ENCODE results near the gene LRIG3. TPM values are rescaled to one million over a fixed set of nuclear protein-coding genes. Genes with fewer than 3 reads are reported as not detected.

LRIG3 gene
- total and polyA plus RNA-seq, 9 of the 15 experiments (the other 6 are each of a cell fraction or from before 2014, with no cell fraction given): 0.18 TPM; not detected in 8

DNA sequence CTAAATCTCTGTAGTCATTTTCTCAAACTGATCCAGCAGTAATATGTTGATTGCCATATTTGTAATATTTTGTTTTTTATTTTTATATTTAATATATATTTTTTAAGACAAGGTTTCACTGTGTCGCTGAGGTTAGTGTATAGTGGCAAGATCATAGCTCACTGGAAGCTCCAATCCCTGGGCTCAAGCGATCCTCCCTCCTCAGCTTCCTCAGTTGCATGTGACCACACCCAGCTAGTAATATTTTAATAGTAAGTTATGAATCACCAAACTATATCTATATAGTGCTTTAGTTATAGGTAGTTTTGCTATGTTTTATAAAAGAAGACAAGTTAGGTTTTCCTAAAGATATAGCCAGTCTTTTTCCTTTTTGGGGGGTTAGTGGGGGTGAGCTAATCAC is 22.0 kb upstream of the LRIG3 start:
- in situ Hi-C loops (cut with MboI) (no loop called here), intact Hi-C loops (cut with micrococcal nuclease) (no loop called here)
- H3K36me3 ChIP-seq (ENCODE audit: control insufficient read depth, insufficient read depth, low read length): no peaks in the 10 kb centered on the region
- H3K4me2 ChIP-seq (ENCODE audit: insufficient read depth, low read length): no peak overlapping the region
- CTCF ChIA-PET (ENCODE audit: low intra/inter-chr PET ratio): no interaction called here
- no peak for TF ChIP-seq TBP (optimal IDR thresholded peaks at IDR 0.05; ENCODE audit: low read depth, low read length)
- TF ChIP-seq NFIC (IDR thresholded peaks at IDR 0.05): no peak
- TF ChIP-seq ZNF224 (CRISPR knock-in tag; IDR thresholded peaks at IDR 0.05): no peak
- TF ChIP-seq, protein P1, sequence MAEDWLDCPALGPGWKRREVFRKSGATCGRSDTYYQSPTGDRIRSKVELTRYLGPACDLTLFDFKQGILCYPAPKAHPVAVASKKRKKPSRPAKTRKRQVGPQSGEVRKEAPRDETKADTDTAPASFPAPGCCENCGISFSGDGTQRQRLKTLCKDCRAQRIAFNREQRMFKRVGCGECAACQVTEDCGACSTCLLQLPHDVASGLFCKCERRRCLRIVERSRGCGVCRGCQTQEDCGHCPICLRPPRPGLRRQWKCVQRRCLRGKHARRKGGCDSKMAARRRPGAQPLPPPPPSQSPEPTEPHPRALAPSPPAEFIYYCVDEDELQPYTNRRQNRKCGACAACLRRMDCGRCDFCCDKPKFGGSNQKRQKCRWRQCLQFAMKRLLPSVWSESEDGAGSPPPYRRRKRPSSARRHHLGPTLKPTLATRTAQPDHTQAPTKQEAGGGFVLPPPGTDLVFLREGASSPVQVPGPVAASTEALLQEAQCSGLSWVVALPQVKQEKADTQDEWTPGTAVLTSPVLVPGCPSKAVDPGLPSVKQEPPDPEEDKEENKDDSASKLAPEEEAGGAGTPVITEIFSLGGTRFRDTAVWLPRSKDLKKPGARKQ (CRISPR knock-in tag; IDR thresholded peaks at IDR 0.05): no peak
- TF ChIP-seq ZBTB8A (IDR thresholded peaks at IDR 0.05; ENCODE audit: partially characterized antibody): no peak
- TF ChIP-seq PHB2 (IDR thresholded peaks at IDR 0.05; ENCODE audit: low read depth): no peak
- TF ChIP-seq, protein P2, sequence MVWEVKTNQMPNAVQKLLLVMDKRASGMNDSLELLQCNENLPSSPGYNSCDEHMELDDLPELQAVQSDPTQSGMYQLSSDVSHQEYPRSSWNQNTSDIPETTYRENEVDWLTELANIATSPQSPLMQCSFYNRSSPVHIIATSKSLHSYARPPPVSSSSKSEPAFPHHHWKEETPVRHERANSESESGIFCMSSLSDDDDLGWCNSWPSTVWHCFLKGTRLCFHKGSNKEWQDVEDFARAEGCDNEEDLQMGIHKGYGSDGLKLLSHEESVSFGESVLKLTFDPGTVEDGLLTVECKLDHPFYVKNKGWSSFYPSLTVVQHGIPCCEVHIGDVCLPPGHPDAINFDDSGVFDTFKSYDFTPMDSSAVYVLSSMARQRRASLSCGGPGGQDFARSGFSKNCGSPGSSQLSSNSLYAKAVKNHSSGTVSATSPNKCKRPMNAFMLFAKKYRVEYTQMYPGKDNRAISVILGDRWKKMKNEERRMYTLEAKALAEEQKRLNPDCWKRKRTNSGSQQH (CRISPR knock-in tag; IDR thresholded peaks at IDR 0.05): no peak
- no peak for TF ChIP-seq SRSF9 (IDR thresholded peaks at IDR 0.05; ENCODE audit: borderline replicate concordance, low read depth, low read length)
- TF ChIP-seq TRIM28 (IDR thresholded peaks at IDR 0.05): no peak
- TF ChIP-seq ERF (CRISPR knock-in tag; IDR thresholded peaks at IDR 0.05): no peak
- TF ChIP-seq ZNF282 (CRISPR knock-in tag; IDR thresholded peaks at IDR 0.05): no peak
- no peak for TF ChIP-seq POU5F1 (IDR thresholded peaks at IDR 0.05; ENCODE audit: borderline replicate concordance, low read depth, low read length, partially characterized antibody)
- TF ChIP-seq POLR2A (conservative IDR thresholded peaks at IDR 0.05): no peak
- TF ChIP-seq ESRRA (IDR thresholded peaks at IDR 0.05; ENCODE audit: borderline replicate concordance, low read depth): no peak
- no peak for TF ChIP-seq PHTF2 (CRISPR knock-in tag; IDR thresholded peaks at IDR 0.05)
- TF ChIP-seq TCF3 (CRISPR knock-in tag; IDR thresholded peaks at IDR 0.05): no peak
- no peak for TF ChIP-seq RFX7 (CRISPR knock-in tag; IDR thresholded peaks at IDR 0.05)
- WGBS (ENCODE audit: insufficient coverage, low coverage, missing lambda C conversion rate): 0% methylated on average over 2 of the region's 2 CpGs
- H4K20me1 ChIP-seq (replicated peaks; ENCODE audit: control insufficient read depth, insufficient read depth, low read length): no peaks in the 10 kb centered on the region
- no TSS peak for BruUV-seq (replicated peaks)
- no peaks in the 10 kb centered on the region for H3K4me1 ChIP-seq (replicated peaks in 1 of 2; ENCODE audit: control insufficient read depth in 2 of 2, insufficient read depth in 2 of 2, low read length in 2 of 2)
- H2AFZ ChIP-seq (ENCODE audit: low read depth, low read length): no peak overlapping the region
- no peak overlapping the region for H3K4me3 ChIP-seq
- H3K27me3 ChIP-seq (ENCODE audit: control insufficient read depth in 2 of 2, insufficient read depth in 2 of 2, low read length in 2 of 2): no peaks in the 10 kb centered on the region
- H3K9me3 ChIP-seq (replicated peaks; ENCODE audit: control insufficient read depth, insufficient read depth, low read depth, low read length): no peaks in the 10 kb centered on the region
- FAIRE-seq: no peak
- H3K9ac ChIP-seq (ENCODE audit: insufficient read depth in 1 of 2, low read depth in 2 of 2, low read length in 2 of 2): no peak overlapping the region
- H3K27ac ChIP-seq (ENCODE audit: extremely low read depth, low read depth, low read length): no peak overlapping the region
- ATAC-seq: no peak
- no peaks in the 10 kb centered on the region for H3K9me1 ChIP-seq (ENCODE audit: control insufficient read depth, insufficient read depth, low read length)
- POLR2A ChIA-PET: interaction anchor here (0.9 kb wide), 1 partner anchor 848 kb away, joined by 3 read pairs; no protein-coding TSS in a partner anchor
- H3K79me2 ChIP-seq (ENCODE audit: control insufficient read depth, insufficient read depth, low read length): no peaks in the 10 kb centered on the region
- no peak for DNase-seq (ENCODE audit: extremely low read depth in 1 of 4, low spot score in 3 of 4)

Measured in K562 (cell line).